MG63 (cell line): Measurements from ENCODE around the gene PLEK. TPM values are rescaled to one million over a fixed set of nuclear protein-coding genes. Genes with fewer than 3 reads are reported as not detected.
"Not testable (repeated sequence)": the region's sequence is repeated elsewhere in the genome, so short reads cannot be mapped to it uniquely, and the experiment has no call there.

Source experiments
- DNase-seq: peaks from one replicate; pipeline ENCODE4 v3.0.0-alpha.2; 2020
- H3K27me3 ChIP-seq: fragments of 250-450 bp; sonication (Bioruptor Pico); 2 replicates; pipeline ENCODE4 v1.5.1; 2020; ENCODE audit warnings: mild to moderate bottlenecking, moderate library complexity
- H3K36me3 ChIP-seq: fragments of 250-450 bp; sonication (Bioruptor Pico); 2 replicates; pipeline ENCODE4 v1.5.1; 2020; ENCODE audit warnings: mild to moderate bottlenecking, moderate library complexity
- H3K4me3 ChIP-seq: fragments of 250-450 bp; sonication (Bioruptor Pico); 2 replicates; pipeline ENCODE4 v1.5.1; 2020; ENCODE audit warnings: mild to moderate bottlenecking, moderate library complexity
- H3K9me3 ChIP-seq: fragments of 250-450 bp; sonication (Bioruptor Pico); 2 replicates; pipeline ENCODE4 v1.5.1; 2020; ENCODE audit warnings: mild to moderate bottlenecking, moderate library complexity
- total RNA-seq: library from RNA; depleted of rRNA; stranded (reverse); fragments of >200 nt; shearing (Covaris generic); gene quantifications from 2 replicates; pipeline ENCODE4 v1.2.3, GENCODE V29; 2014; ENCODE audit warnings: low replicate concordance

PLEK gene
- total RNA-seq, 1 experiment from 2014 or later = not detected

GRCh38 chr2:68390586-68390985 is 25.5 kb downstream of the PLEK start:
- Histone ChIP-seq H3K27me3 (peaks cover 11% of the 10 kb centered on the region; the same call in 1 of the 2 replicates), H3K9me3 (no peaks in the 10 kb centered on the region), H3K4me3 (no peak overlapping the region), H3K36me3 (no peaks in the 10 kb centered on the region)
- DNase-seq = no peak

DNA sequence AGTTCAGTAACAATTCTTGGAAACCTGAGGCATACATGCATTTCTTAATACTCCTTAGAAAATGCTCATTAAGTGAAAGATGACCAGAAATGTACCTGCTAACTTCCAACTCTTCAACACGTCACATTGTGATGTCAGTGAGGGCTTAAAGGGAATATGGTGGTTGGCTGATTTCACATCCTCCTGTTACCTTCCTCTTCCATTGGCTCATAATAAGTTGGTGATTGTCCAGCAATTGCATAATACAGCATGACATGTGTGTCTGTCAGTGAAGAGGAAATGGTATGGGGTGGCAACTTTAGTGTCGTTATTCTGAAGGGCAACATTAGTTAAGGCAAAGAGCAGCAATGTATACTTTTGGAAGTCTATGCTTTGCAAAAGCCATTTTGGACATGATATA is 26.0 kb downstream of the PLEK start:
- Histone ChIP-seq H3K36me3 (no peaks in the 10 kb centered on the region), H3K27me3 (peaks cover 11% of the 10 kb centered on the region; the same call in 1 of the 2 replicates), H3K4me3 (no peak overlapping the region), H3K9me3 (no peaks in the 10 kb centered on the region)
- no peak for DNase-seq

DNA sequence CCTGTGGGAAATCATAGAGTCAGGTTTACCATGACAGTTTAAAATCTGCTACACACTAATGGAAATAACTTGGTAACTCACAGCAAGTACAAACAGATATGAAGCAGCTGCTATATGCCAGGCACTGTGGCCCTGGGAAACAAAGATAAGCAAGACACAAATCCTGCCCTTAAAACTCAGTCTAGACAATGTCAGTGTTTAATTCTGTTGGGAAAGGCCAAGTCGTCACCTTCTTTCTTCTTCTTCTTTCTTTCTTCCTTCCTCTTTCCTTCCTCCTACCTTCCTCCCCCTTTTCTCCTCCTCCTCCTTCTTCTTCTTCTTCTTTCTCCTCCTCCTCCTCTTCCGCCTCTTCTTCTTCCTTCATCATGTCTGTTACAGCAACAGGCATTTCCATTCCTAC is 26.8 kb downstream of the PLEK start:
- peaks cover 11% of the 10 kb centered on the region; the same call in 1 of the 2 replicates for H3K27me3 ChIP-seq
- no peaks in the 10 kb centered on the region for H3K9me3 ChIP-seq
- H3K4me3 ChIP-seq = no peak overlapping the region
- no peaks in the 10 kb centered on the region for H3K36me3 ChIP-seq
- no peak for DNase-seq

DNA sequence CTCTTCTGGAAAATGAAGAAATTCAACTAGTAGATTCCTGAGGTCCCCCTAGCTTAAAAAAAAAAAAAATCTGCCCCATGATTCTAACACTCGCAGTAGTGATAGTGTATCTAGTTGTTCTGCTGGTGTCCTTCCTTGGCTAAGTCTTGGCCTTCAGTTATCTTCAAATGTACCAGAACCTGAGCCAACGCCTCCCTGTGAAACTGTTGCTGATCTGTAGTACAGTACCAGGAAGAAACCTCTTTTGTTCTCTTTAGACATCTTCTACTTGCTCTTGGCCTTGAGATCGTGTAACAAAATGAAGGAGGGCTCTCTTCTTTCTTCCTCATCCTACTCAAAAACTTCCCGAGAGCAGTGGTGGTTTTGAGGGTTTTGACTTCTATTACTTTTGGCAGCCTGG is 31.0 kb downstream of the PLEK start:
- no peaks in the 10 kb centered on the region; the same call in 1 of the 2 replicates for H3K9me3 ChIP-seq
- no peak overlapping the region for H3K4me3 ChIP-seq
- H3K27me3 ChIP-seq = peaks cover 4% of the 10 kb centered on the region; the same call in 1 of the 2 replicates
- no peak for DNase-seq
- H3K36me3 ChIP-seq = no peaks in the 10 kb centered on the region

DNA sequence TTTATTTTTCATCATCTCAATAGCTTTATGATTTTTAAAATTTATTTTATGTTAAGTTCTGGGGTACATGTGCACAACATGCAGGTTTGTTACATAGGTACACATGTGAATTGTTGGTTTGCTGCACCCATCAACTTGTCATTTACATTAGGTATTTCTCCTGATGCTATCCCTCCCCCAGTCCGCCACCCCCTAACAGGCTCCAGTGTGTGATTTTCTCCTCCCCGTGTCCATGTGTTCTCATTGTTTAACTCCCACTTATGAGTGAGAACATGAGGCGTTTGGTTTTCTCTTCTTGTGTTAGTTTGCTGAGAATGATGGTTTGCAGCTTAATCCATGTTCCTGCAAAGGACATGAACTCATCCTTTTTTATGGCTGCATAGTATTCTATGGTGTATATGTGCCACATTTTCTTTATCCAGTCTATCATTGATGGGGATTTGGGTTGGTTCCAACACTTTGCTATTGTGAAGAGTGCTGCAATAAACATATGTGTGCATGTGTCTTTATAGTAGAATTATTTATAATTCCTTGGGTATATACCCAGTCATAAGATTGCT is 32.7 kb downstream of the PLEK start:
- DNase-seq, H3K9me3 ChIP-seq, H3K36me3 ChIP-seq, H3K27me3 ChIP-seq, H3K4me3 ChIP-seq: not testable (repeated sequence)

- Histone ChIP-seq H3K4me3 (no peak overlapping the region), H3K27me3 (0 out of 2 replicates have a peak, but pooled peaks cover 7% of the 10 kb centered on the region), H3K9me3 (no peaks in the 10 kb centered on the region; the same call in 1 of the 2 replicates), H3K36me3 (no peaks in the 10 kb centered on the region)
- no peak for DNase-seq
Measured at GRCh38 chr2:68403199-68403644, 38.1 kb downstream of the PLEK start.

DNA sequence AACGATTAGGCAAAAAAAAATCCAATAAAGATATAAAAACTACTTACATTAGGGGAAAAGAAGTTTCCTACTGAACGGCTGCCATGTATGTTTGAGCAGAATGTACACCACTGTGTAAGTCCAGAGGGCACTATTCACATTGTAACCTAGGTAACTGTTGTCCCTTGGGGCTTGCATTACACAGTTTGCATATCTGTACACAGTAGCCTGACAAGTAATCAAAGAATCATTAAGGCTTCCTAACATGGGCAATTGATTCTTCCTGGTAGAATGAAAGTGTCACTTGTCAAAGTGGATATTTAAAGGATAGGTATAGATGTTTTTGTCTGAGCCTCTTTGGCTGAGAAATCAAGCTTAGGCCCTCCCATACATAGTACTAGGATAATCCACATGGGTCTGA is 39.1 kb downstream of the PLEK start:
- no peak for DNase-seq
- H3K36me3 ChIP-seq = no peaks in the 10 kb centered on the region

DNA sequence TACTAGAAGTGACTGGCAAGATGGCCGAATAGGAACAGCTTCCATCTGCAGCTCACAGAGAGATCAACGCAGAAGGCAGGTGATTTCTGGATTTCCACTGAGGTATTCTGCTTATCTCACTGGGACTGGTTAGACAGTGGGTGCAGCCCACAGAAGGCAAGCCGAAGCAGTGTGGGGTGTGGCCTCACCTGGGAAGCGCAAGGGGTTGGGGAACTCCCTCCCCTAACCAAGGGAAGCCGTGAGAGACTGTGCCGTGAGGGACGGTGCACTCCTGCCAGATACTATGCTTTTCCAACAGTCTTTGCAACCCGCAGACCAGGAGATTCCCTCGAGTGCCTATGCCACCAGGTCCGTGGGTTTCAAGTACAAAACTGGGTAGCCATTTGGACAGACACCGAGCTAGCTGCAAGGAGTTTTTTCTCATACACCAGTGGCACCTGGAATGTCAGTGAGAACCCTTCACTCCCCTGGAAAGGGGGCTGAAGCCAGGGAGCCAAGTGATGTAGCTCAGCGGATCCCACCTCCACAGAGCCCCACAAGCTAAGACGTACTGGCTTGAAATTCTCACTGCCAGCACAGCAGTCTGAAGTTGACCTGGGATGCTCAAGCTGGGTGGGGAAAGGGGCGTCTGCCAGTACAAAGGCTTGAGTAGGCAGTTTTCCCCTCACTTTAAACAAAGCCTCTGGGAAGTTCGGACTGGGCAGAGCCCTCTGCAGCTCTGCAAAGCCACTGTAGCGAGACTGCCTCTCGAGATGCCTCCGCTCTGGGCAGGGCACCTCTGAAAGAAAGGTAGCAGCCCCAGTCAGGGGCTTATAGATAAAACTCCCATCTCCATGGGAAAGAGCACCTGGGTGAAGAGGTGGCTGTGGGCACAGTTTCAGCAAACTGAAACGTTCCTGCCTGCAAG is 40.1 kb downstream of the PLEK start:
- Histone ChIP-seq H3K27me3 (0 out of 2 replicates have a peak, but pooled peaks cover 7% of the 10 kb centered on the region), H3K4me3 (no peak overlapping the region), H3K36me3 (no peaks in the 10 kb centered on the region), H3K9me3 (no peaks in the 10 kb centered on the region)
- no peak for DNase-seq

More for the DNA sequence above, 39.1 kb downstream of the PLEK start:
- no peak overlapping the region for H3K4me3 ChIP-seq
- H3K27me3 ChIP-seq = 0 out of 2 replicates have a peak, but pooled peaks cover 7% of the 10 kb centered on the region
- H3K9me3 ChIP-seq = no peaks in the 10 kb centered on the region

- no peaks in the 10 kb centered on the region for H3K27me3 ChIP-seq
- DNase-seq = no peak
- no peaks in the 10 kb centered on the region for H3K36me3 ChIP-seq
- H3K9me3 ChIP-seq = no peaks in the 10 kb centered on the region
- H3K4me3 ChIP-seq = no peak overlapping the region
Measured at GRCh38 chr2:68411397-68412126, 46.5 kb downstream of the PLEK start.

DNA sequence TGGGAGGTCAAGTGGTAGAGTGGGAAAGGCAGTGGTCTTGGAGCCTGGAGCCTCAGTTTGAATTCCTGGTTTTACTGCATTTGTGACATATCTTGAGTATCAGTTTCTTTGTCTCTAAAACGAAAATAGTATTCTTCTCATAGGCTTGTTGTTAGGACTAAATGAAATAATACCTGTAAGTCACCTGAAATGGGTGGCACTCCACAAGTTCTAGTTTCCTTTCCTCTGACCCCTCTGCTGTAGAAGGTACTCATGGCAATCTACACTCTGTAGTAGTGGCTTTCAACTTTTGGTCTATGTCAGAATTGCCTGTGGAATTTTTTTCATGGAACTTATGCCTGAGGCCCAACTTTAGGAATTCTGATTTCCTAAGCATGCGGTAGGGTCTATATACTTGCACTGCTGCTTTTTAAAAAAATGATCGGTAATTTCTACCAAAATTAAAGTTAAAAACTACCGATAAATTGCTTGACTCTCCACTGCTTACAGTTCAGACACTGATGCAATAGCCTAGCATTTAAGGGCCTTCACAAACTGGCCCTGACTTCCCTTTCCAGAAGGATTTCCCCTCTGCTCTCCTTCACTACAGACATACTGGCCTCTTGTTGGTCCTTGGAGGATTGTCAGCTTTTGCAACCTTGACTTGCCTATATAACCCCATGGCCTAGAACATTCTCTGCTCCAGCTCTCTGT is 47.2 kb downstream of the PLEK start:
- H3K9me3 ChIP-seq = no peaks in the 10 kb centered on the region
- H3K36me3 ChIP-seq = no peaks in the 10 kb centered on the region
- no peaks in the 10 kb centered on the region for H3K27me3 ChIP-seq
- no peak overlapping the region for H3K4me3 ChIP-seq
- DNase-seq = no peak

GRCh38 chr2:68413466-68413865 is 48.4 kb downstream of the PLEK start:
- no peaks in the 10 kb centered on the region for H3K9me3 ChIP-seq
- H3K4me3 ChIP-seq = no peak overlapping the region
- no peaks in the 10 kb centered on the region for H3K36me3 ChIP-seq
- H3K27me3 ChIP-seq = no peaks in the 10 kb centered on the region
- DNase-seq = no peak

DNA sequence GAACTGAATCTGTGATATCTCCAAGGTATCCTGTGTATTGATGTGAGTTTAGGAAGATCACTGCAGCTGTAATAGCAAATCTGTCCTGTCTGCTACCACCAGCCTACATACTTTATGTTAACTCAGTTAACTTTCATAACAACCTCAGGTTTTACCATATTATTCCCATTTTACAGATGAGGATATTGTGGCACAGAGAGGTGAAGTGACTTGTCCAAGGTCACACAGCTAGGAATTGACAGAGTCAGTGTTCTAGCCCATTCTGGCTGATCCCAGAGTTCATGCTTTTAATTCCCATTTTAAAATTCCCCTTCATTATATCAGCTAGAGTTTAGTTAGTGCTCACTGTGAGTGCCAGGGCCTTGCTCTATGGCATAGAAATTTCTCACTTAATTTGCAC is 49.4 kb downstream of the PLEK start:
- Histone ChIP-seq H3K4me3 (no peak overlapping the region), H3K9me3 (no peaks in the 10 kb centered on the region), H3K27me3 (no peaks in the 10 kb centered on the region), H3K36me3 (no peaks in the 10 kb centered on the region)
- no peak for DNase-seq

DNA sequence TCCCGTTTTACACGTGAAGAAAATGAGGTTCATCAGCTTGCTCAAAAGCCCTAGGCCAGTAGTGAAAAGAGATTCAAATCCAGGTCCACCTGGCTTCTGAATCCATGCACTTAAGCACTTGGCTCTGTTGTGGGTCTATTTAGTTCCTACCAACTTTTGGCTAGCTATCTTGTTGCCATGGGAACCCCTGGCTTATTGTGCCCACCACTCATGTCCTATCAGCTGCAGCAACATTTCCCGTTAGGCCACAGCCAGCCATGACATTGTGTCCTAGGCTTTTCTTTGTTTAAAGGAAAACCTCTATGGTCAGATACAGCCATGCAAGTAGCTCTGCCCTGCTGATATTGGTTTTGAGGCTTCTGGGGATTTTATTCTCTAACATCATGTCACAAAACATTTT is 49.8 kb downstream of the PLEK start:
- Histone ChIP-seq H3K4me3 (no peak overlapping the region), H3K36me3 (no peaks in the 10 kb centered on the region), H3K27me3 (no peaks in the 10 kb centered on the region), H3K9me3 (no peaks in the 10 kb centered on the region)
- no peak for DNase-seq

DNA sequence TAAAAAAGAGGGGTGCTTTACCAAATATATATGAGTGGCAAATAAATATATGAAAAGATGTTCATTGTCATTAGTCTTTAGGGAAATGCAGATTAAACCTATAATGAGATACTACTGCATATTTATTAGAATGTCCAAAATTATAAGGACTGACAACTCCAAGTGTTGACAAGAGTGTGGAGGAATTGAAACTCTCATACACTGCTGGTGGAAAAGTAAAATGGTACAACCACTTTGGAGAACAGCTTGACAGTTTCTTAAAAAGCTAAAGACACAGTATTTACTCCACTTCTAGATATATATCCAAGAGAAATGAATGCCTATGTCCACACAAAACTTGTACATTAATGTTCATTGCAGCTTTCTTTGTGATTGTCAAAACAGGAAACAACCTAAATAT is 50.4 kb downstream of the PLEK start:
- Histone ChIP-seq H3K36me3 (no peaks in the 10 kb centered on the region), H3K9me3 (no peaks in the 10 kb centered on the region), H3K27me3 (no peaks in the 10 kb centered on the region), H3K4me3 (no peak overlapping the region)
- no peak for DNase-seq

- no peaks in the 10 kb centered on the region for H3K9me3 ChIP-seq
- no peaks in the 10 kb centered on the region; the same call in 1 of the 2 replicates for H3K27me3 ChIP-seq
- DNase-seq = no peak
- no peak overlapping the region for H3K4me3 ChIP-seq
- H3K36me3 ChIP-seq = no peaks in the 10 kb centered on the region
Measured at GRCh38 chr2:68416081-68416675, 51.1 kb downstream of the PLEK start.

- H3K4me3 ChIP-seq = no peak overlapping the region
- DNase-seq = no peak
- no peaks in the 10 kb centered on the region; the same call in 1 of the 2 replicates for H3K27me3 ChIP-seq
- H3K36me3 ChIP-seq = no peaks in the 10 kb centered on the region
- H3K9me3 ChIP-seq = no peaks in the 10 kb centered on the region
Measured at GRCh38 chr2:68417926-68418325, 52.8 kb downstream of the PLEK start.
